Activated naive CD8-positive, alpha-beta T cell treated with anti-CD3 and anti-CD28 coated beads, Interleukin-2, amount 10 ng/mL, durations not matched to agents 7 days and 5 days (primary cell): Measurements from ENCODE around the gene HADHB. TPM values are rescaled to one million over a fixed set of nuclear protein-coding genes. Genes with fewer than 3 reads are reported as not detected.
"Not testable (repeated sequence)": the region's sequence is repeated elsewhere in the genome, so short reads cannot be mapped to it uniquely, and the experiment has no call there.

Experiments
- ATAC-seq: fragments of 150-1000 bp; cut with Tn5 transposase; one replicate; pipeline ENCODE4 v1.10.0; 2021; ENCODE audit warnings: low read depth, moderate library complexity
- POLR2A ChIA-PET: fragments of 350-600 bp; sonication (Branson Sonifier 250); formaldehyde crosslinking; loops from one replicate; lab custom pipeline; 2021; ENCODE audit warnings: antibody characterized with exemption; lab: Charles Lee
- DNase-seq: peaks from one replicate; pipeline ENCODE4 v3.0.0; 2021
- H3K27ac Mint-ChIP-seq: one replicate; pipeline ENCODE4 v1.8.0; 2022; ENCODE audit warnings: mild to moderate bottlenecking, mixed read lengths
- H3K27me3 Mint-ChIP-seq: one replicate; pipeline ENCODE4 v1.8.0; 2022; ENCODE audit warnings: mild to moderate bottlenecking, moderate library complexity, mixed read lengths
- H3K36me3 Mint-ChIP-seq: one replicate; pipeline ENCODE4 v1.8.0; 2021; ENCODE audit warnings: mild to moderate bottlenecking, mixed read lengths
- H3K4me1 Mint-ChIP-seq: one replicate; pipeline ENCODE4 v1.8.0; 2021; ENCODE audit warnings: mixed read lengths
- H3K4me3 Mint-ChIP-seq: one replicate; pipeline ENCODE4 v1.8.0; 2022; ENCODE audit warnings: mild to moderate bottlenecking, moderate library complexity, mixed read lengths
- H3K9me3 Mint-ChIP-seq: one replicate; pipeline ENCODE4 v1.8.0; 2021; ENCODE audit warnings: mixed read lengths
- total RNA-seq, 2 experiments: library from RNA; stranded (reverse); gene quantifications; one replicate each; pipeline ENCODE4 v1.2.3, GENCODE V29; 2021

The HADHB gene
- total RNA-seq, 2 experiments from 2014 or later: 68.1 to 72.7 TPM

DNA sequence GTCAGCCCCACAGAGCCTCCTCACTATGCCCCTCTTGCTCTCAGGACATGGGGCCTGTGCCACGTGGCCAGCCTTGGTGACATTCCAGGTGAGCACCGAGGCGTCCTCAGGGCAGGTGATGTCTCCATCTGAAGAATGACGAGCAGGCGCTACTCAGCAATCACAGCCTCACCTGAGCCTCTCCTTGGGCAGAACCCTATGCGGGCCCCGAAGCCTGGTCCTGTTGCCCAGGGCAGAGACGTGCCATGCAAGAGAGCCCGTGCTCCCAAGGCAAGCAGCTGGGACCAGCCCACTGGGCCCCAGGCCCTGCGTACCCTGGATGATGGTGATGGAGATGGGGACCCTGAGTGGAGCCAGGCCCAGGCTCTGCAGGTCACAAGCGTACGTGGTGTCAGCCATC, 68.7 kb downstream of the HADHB start:
- H3K9me3 Mint-ChIP-seq: no peaks in the 10 kb centered on the region
- H3K36me3 Mint-ChIP-seq: no peaks in the 10 kb centered on the region
- no peaks in the 10 kb centered on the region for H3K27me3 Mint-ChIP-seq
- POLR2A ChIA-PET: no interaction called here
- no peak overlapping the region for H3K27ac Mint-ChIP-seq
- ATAC-seq (no peak), DNase-seq (no peak)
- no peak overlapping the region for H3K4me3 Mint-ChIP-seq
- no peaks in the 10 kb centered on the region for H3K4me1 Mint-ChIP-seq

DNA sequence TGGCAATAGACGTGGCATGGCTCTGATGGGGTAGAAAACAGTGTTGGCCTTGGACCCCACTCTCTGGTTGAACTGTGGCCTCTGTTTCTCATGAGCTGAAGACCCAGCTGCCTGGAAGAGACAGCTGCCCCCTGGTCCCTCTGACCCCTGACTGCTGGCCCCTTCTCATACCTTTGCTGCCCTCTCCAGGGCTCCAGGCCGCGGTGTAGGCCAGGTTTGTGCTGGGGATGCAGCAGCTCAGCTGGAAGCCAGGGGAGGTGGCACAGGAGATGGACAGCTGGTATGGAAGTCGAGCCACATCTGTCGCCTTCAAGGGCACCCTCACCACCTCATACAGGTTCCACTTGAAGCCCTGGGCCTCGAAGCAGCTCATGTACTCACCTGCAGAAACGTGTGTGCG, 69.5 kb downstream of the HADHB start:
- no peak for DNase-seq
- Mint-ChIP-seq H3K27me3 (no peaks in the 10 kb centered on the region), H3K36me3 (no peaks in the 10 kb centered on the region), H3K27ac (no peak overlapping the region), H3K4me3 (no peak overlapping the region), H3K9me3 (no peaks in the 10 kb centered on the region), H3K4me1 (no peaks in the 10 kb centered on the region)
- POLR2A ChIA-PET: no interaction called here
- no peak for ATAC-seq

DNA sequence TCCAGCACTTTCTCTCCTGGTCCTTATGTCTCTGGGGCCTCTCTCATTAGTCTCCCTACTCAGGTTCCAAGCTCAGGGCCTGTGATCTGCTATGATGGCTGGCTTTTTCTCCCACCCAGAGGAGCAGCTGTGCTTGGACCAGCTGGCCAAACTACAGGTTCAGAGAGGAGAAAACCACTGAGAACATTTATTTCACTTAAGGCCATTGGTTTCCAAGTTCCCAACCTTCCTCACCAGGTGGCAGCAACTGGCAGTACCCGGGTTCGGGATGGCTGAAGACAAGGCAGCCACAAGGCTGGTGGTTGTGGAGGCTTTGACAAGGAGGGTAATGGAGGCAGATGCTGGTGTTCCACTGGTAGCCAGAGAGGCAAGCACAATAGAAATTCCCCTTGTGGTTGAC, 71.3 kb downstream of the HADHB start:
- peak; percentile 21 for ATAC-seq
- Mint-ChIP-seq H3K4me3 (no peak overlapping the region), H3K9me3 (no peaks in the 10 kb centered on the region), H3K27ac (no peak overlapping the region), H3K4me1 (no peaks in the 10 kb centered on the region), H3K27me3 (no peaks in the 10 kb centered on the region), H3K36me3 (no peaks in the 10 kb centered on the region)
- DNase-seq: no peak
- POLR2A ChIA-PET: interaction anchor here (0.8 kb wide), 1 partner anchor 17 kb away, joined by 3 read pairs; no protein-coding TSS in a partner anchor

DNA sequence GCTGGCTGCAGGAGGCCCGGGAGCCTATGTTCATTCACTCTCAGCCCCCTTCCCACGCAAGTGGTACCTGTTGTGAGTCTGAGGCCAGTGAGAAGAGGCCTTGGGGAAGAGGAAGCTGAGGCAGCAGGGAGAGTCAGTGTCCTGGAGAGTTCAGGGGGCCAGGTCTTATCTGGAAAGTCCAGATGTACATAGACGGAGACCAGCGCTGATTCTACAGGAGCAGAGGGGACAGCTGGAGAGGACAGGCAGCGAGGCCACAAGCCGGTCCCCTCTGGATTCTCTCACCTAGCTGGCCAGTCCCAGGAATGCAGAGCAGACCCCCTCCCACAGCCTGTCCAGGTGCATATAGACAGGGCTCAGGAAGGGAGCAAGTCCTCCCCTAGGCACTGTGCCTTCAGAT, 72.1 kb downstream of the HADHB start:
- Mint-ChIP-seq H3K4me1 (no peaks in the 10 kb centered on the region), H3K36me3 (no peaks in the 10 kb centered on the region), H3K9me3 (no peaks in the 10 kb centered on the region), H3K27ac (no peak overlapping the region), H3K4me3 (no peak overlapping the region), H3K27me3 (no peaks in the 10 kb centered on the region)
- ATAC-seq: no peak
- DNase-seq: no peak
- POLR2A ChIA-PET: interaction anchor here (0.6 to 0.8 kb wide), 2 partner anchors 17 to 18 kb away, joined by 3 read pairs; no protein-coding TSS in a partner anchor

DNA sequence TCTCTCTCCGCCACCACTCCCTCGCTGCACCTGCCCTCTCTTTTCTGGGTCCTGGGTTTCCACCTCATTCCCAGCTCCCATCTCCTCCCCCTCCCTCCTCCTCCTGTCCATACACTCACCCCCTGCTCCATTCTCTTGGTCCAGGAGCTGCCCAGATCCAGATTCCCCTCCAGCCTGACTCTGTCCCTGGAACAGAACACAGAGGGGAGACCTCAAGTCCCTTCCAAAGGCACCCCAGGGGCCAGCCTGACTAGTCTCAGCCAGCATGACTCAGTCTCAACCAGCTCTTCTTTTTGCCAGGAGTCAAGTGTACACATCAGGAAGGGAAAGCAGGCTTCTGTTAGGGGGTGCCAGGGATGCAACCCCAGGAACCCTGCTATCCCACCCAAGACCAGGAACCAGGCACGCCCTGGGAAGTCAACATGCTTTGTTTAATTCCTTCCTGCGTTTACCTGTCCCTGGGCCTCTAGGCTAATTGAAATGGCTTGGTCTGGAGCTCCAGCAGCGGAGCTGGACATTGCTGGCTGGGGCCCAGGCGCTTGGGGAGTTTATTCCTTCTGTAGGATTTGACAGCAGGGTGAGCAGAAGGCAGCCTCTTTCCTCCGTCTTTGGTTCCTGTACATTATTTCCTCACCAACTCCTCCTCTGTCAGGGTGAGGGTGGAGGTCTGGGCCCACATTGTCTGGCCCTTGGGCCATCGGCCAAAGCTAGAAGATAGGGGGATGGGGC, 72.8 kb downstream of the HADHB start:
- Mint-ChIP-seq H3K27ac (no peak overlapping the region), H3K36me3 (no peaks in the 10 kb centered on the region), H3K4me3 (no peak overlapping the region), H3K4me1 (no peaks in the 10 kb centered on the region), H3K9me3 (no peaks in the 10 kb centered on the region), H3K27me3 (no peaks in the 10 kb centered on the region)
- POLR2A ChIA-PET: interaction anchor here (0.6 kb wide), 1 partner anchor 18 kb away, joined by 3 read pairs; no protein-coding TSS in a partner anchor
- no peak for DNase-seq
- ATAC-seq: no peak

DNA sequence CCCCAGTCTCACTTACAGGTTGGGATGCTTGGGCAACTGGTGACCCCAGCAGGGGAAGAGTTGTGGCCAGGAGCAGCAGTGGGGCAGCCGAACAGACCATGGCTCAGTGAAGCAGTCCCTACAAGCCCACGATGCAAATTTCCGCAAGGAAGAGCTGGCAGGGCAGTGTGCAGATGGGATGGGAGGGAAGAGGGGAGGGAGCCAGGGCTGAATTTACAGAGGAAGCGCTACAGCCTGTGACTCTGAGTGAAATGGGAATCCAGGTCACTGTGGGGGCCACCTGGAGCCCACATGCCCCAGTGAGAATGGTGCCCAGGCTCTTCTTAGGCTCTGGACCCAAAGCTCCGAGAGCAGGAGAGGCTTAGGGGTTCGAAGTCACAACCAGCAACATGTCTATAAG, 74.2 kb downstream of the HADHB start:
- no peak overlapping the region for H3K4me3 Mint-ChIP-seq
- no peak for DNase-seq
- no peak for ATAC-seq
- no peaks in the 10 kb centered on the region for H3K36me3 Mint-ChIP-seq
- POLR2A ChIA-PET: no interaction called here
- H3K9me3 Mint-ChIP-seq: no peaks in the 10 kb centered on the region
- H3K27ac Mint-ChIP-seq: no peak overlapping the region
- H3K27me3 Mint-ChIP-seq: no peaks in the 10 kb centered on the region
- no peaks in the 10 kb centered on the region for H3K4me1 Mint-ChIP-seq

DNA sequence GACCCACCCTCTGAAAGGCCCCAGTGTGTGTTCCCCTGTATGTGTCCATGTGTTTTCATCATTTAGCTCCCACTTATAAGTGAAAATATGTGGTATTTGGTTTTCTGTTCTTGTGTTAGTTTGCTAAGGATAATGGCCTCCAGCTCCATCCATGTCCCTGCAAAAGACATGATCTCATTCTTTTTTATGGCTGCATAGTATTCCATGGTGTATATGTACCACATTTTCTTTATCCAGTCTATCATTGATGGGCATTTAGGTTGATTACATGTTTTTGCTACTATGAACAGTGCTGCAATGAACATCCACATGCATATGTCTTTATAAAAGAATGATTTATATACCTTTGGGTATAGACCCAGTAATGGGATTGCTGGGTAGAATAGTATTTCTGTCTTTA, 79.7 kb downstream of the HADHB start:
- not testable (repeated sequence) for ATAC-seq, DNase-seq, H3K27me3 Mint-ChIP-seq, H3K27ac Mint-ChIP-seq, H3K36me3 Mint-ChIP-seq, H3K4me3 Mint-ChIP-seq, H3K9me3 Mint-ChIP-seq
- POLR2A ChIA-PET: interaction anchor here (1.1 kb wide), 1 partner anchor 25 kb away, joined by 4 read pairs; no protein-coding TSS in a partner anchor
- peaks cover 13% of the 10 kb centered on the region for H3K4me1 Mint-ChIP-seq

DNA sequence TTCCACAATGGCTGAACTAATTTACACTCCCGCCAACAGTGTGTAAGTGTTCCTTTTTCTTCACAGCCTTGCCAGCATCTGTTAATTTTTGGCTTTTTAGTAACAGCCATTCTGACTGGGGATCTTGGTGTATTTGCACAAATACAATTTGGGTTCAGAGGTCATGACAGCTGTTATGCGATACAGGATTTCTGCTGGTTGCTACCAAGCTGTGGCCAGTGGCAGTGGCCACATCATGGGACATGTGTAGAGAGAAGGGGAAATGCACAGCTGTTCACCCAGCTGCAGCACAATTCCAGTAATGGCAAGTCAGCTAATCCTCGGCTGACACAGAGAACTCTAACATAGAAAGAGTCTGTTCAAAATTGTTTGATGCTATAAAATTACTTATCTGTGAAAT, 80.2 kb downstream of the HADHB start:
- no peak for ATAC-seq
- POLR2A ChIA-PET: no interaction called here
- DNase-seq: no peak
- Mint-ChIP-seq H3K27ac (no peak overlapping the region), H3K27me3 (peaks cover 2% of the 10 kb centered on the region), H3K36me3 (peaks cover 4% of the 10 kb centered on the region), H3K9me3 (no peaks in the 10 kb centered on the region), H3K4me1 (peaks cover 16% of the 10 kb centered on the region), H3K4me3 (no peak overlapping the region)

DNA sequence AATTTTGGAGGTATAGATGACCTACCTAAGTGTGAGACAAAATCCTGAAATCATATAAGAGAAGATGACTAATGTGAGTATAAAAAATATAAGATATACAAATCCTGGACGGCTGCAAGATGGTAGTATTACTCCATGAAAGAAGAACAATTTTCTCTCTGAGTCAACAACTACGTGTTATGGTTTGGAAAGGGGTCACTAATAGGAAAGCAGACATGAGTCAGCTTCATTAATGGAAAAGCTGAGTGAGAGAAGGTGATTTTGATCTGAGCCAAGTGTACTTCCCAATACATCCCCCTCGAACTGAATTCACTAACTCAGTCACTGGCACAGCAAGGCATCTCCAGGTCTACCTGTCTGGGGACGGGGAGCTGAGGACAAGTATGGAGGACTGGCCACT, 81.1 kb downstream of the HADHB start:
- POLR2A ChIA-PET: no interaction called here
- H3K4me3 Mint-ChIP-seq: no peak overlapping the region
- DNase-seq (no peak), ATAC-seq (no peak)
- no peaks in the 10 kb centered on the region for H3K9me3 Mint-ChIP-seq
- H3K27ac Mint-ChIP-seq: no peak overlapping the region
- peaks cover 2% of the 10 kb centered on the region for H3K27me3 Mint-ChIP-seq
- peaks cover 21% of the 10 kb centered on the region for H3K4me1 Mint-ChIP-seq
- peaks cover 4% of the 10 kb centered on the region for H3K36me3 Mint-ChIP-seq

DNA sequence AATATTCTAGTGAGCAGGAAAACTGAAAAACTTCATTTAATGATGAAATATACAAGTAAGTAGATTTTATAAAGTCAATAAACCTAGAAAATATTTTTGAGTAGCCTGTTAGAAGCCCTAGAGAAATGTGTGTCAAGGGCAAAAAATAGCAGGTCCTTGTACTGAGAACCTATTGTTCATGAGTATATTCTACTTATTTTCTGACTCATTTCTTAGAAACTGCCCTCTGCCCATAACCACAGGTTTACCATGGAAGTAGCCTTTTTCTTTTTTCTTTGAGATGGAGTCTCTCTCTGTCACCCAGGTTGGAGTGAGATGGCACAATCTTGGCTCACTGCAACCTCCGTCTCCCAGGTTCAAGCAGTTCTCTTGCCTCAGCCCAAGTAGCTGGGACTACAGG, 81.8 kb downstream of the HADHB start:
- POLR2A ChIA-PET: no interaction called here

DNA sequence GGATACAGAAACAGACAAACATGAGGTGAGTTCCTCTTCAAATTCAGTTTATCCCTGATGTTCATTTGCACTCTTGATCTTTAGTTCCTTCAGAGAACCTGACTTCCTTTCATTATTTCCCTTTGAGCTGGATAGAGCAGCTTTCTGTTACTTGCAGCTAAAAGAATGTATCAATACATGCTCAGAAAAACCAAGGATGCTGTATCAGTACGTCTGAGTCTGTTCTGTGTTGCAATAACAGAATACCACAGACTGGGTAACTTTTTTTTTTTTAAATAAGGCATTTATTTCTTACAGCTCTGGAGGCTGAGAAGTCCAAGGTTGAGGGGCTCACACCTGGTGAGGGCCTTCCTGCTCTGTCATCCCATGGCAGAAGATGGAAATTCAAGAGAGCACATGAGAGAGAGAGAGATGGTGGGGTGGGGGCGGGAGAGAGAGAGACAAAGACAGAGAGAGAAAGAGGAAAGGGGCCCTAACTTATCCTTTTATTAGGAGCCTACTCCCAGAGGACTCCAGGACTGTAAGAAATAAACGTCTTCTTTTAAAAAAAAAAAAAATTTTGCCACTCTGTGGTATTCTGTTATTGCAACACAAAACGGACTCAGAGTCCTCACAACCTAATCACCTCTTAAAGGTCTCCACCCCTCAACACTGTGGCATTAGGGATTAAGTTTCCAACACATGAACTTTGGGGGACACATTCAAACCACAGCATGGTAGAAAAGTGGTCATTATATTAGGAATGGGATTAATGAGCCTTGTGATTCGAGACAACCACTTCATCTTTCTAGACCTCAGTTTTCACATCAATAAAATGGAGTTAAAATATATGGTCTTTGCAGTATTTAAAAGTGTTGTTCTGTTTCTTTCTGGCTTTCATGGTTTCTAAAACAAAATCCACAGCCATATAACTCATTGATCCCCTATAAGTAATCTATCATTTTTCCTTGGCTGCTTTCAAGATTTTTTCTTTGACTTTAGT, 82.8 kb downstream of the HADHB start:
- Mint-ChIP-seq H3K4me3 (no peak overlapping the region), H3K36me3 (peaks cover 4% of the 10 kb centered on the region), H3K27me3 (peaks cover 2% of the 10 kb centered on the region), H3K27ac (no peak overlapping the region), H3K9me3 (no peaks in the 10 kb centered on the region), H3K4me1 (peaks cover 21% of the 10 kb centered on the region)
- POLR2A ChIA-PET: interaction anchor here (0.7 to 1.1 kb wide), 3 partner anchors 18 to 198 kb away, joined by 3 to 4 read pairs (median 3); partner anchors contain the start of gene SELENOI
- no peak for ATAC-seq
- no peak for DNase-seq

More for the DNA sequence above, 81.8 kb downstream of the HADHB start:
- ATAC-seq (no peak), DNase-seq (no peak)
- Mint-ChIP-seq H3K4me3 (no peak overlapping the region), H3K27me3 (peaks cover 2% of the 10 kb centered on the region), H3K9me3 (no peaks in the 10 kb centered on the region), H3K27ac (no peak overlapping the region), H3K4me1 (peaks cover 21% of the 10 kb centered on the region), H3K36me3 (peaks cover 4% of the 10 kb centered on the region)

DNA sequence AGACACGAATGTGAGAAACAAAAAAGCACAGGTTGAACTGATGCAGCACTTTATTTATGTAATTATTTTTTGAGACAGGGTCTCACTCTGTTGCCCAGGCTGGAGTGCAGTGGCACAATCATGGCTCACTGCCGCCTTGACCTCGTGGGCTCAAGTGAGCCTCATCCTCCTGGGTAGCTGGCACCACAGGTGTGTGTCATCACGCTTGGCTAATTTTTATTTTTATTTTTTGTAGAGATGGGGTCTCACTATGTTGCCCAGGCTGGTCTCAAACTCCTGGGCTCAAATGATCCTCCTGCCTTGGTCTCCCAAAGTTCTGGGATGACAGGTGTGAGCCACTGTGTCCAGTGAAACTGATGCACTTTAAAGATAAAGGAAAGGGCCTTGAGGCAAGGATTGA, 84.3 kb downstream of the HADHB start:
- H3K9me3 Mint-ChIP-seq, H3K4me3 Mint-ChIP-seq, H3K36me3 Mint-ChIP-seq, H3K27ac Mint-ChIP-seq, H3K27me3 Mint-ChIP-seq, ATAC-seq, DNase-seq, POLR2A ChIA-PET: not testable (repeated sequence)
- H3K4me1 Mint-ChIP-seq: peaks cover 25% of the 10 kb centered on the region

DNA sequence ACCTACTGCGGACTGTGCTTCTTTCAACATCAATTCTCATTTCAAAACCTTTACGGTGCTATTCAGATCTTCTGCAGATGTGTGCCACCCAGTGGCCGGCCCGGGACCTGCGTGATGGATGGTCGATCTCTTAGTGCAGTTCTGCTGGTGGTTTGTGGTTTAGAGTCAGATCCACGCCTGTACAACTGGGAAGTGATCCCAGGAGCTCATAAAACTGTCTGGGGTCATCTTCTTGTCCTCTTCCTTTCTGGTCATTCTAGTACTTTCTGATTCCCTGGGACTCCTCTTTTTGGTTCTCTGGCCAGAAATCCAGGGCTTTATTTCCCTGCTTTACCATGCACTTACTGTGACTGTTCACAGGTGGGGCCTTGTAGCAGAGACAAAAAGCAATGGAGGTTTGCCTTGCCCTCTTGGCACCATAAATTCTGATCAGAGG, 85.4 kb downstream of the HADHB start:
- H3K4me3 Mint-ChIP-seq: no peak overlapping the region
- POLR2A ChIA-PET: no interaction called here
- H3K27ac Mint-ChIP-seq: no peak overlapping the region
- peak; percentile 95 for ATAC-seq
- H3K36me3 Mint-ChIP-seq: no peaks in the 10 kb centered on the region
- peak; percentile 86 for DNase-seq
- H3K9me3 Mint-ChIP-seq: no peaks in the 10 kb centered on the region
- H3K27me3 Mint-ChIP-seq: peaks cover 2% of the 10 kb centered on the region
- H3K4me1 Mint-ChIP-seq: peaks cover 25% of the 10 kb centered on the region
